MCF 10A (cell line): ENCODE data around the gene ACVR1C. TPM values are rescaled to one million over a fixed set of nuclear protein-coding genes. Genes with fewer than 3 reads are reported as not detected.

Experiments
- BruUV-seq: library from RNA; stranded (reverse); fragments of 400-500 nt; replicated peaks from 2 replicates; lab custom pipeline; 2021; lab: Mats Ljungman, UMichigan
- CTCF ChIA-PET: fragments of 300-600 bp; sonication (Branson Sonifier 250); formaldehyde crosslinking; extraction: SDS; loops from one replicate; lab custom pipeline; 2021; ENCODE audit warnings: antibody characterized with exemption, inconsistent platforms; lab: Yijun Ruan, JAX
- POLR2A ChIA-PET: fragments of 300-600, 350-650 bp; sonication (Branson Sonifier 250); formaldehyde crosslinking; extraction: SDS; loops from one replicate; lab custom pipeline; 2020; ENCODE audit warnings: antibody characterized with exemption, inconsistent platforms; lab: Yijun Ruan, JAX
- DNase-seq: peaks from one replicate; pipeline ENCODE4 v3.0.0-alpha.2; 2018; ENCODE audit not compliant: unreplicated experiment
- H3K27ac Mint-ChIP-seq: one replicate; pipeline ENCODE4 v1.8.0; 2022; ENCODE audit warnings: mild to moderate bottlenecking, low read depth, mixed read lengths; ENCODE audit not compliant: unreplicated experiment
- H3K27me3 Mint-ChIP-seq: one replicate; pipeline ENCODE4 v1.8.0; 2022; ENCODE audit warnings: mixed read lengths; ENCODE audit not compliant: insufficient read depth, unreplicated experiment
- H3K36me3 Mint-ChIP-seq: one replicate; pipeline ENCODE4 v1.8.0; 2022; ENCODE audit warnings: mild to moderate bottlenecking, moderate library complexity, mixed read lengths; ENCODE audit not compliant: insufficient read depth, unreplicated experiment
- H3K4me1 Mint-ChIP-seq: one replicate; pipeline ENCODE4 v1.8.0; 2022; ENCODE audit warnings: mixed read lengths; ENCODE audit not compliant: insufficient read depth, unreplicated experiment
- H3K4me3 Mint-ChIP-seq: one replicate; pipeline ENCODE4 v1.8.0; 2022; ENCODE audit warnings: mild to moderate bottlenecking, moderate library complexity, mixed read lengths; ENCODE audit not compliant: unreplicated experiment
- H3K9me3 Mint-ChIP-seq: one replicate; pipeline ENCODE4 v1.8.0; 2022; ENCODE audit warnings: mixed read lengths; ENCODE audit not compliant: unreplicated experiment
- intact Hi-C: fragments of 100-400 bp; cut with micrococcal nuclease; formaldehyde crosslinking; loops from 2 replicates; pipeline ENCODE4 v1.14.1; 2022
- total RNA-seq: library from RNA; stranded (reverse); gene quantifications from 2 replicates; pipeline ENCODE4 v1.2.3, GENCODE V29; 2022
- TF ChIP-seq, protein P1 (sequence below): fragments of 200-600 bp; IDR thresholded peaks from one replicate; pipeline ENCODE4 v1.8.0; 2022; ENCODE audit warnings: antibody characterized with exemption, mild to moderate bottlenecking; ENCODE audit not compliant: unreplicated experiment

Gene ACVR1C
- total RNA-seq, 1 experiment from 2014 or later = 0.12 TPM

DNA sequence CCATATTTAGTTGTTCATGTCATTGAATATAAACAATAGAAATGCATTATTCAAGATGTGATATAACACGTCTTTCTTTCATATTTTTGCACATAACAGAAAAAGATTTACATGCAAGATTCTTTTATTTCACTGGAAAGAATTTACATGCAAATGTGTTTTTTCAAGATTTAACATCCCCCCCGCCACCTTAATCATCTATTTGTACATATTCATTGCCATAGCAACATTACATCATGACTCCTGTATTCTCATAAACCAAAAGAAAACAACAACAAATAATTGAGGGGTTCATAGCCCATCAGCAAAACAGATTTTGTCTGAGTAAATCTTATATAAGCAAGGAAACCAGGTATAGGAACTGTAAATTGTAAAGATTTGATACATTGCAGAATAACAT, 3.2 kb upstream of the ACVR1C start:
- H3K27me3 Mint-ChIP-seq = no peaks in the 10 kb centered on the region

DNA sequence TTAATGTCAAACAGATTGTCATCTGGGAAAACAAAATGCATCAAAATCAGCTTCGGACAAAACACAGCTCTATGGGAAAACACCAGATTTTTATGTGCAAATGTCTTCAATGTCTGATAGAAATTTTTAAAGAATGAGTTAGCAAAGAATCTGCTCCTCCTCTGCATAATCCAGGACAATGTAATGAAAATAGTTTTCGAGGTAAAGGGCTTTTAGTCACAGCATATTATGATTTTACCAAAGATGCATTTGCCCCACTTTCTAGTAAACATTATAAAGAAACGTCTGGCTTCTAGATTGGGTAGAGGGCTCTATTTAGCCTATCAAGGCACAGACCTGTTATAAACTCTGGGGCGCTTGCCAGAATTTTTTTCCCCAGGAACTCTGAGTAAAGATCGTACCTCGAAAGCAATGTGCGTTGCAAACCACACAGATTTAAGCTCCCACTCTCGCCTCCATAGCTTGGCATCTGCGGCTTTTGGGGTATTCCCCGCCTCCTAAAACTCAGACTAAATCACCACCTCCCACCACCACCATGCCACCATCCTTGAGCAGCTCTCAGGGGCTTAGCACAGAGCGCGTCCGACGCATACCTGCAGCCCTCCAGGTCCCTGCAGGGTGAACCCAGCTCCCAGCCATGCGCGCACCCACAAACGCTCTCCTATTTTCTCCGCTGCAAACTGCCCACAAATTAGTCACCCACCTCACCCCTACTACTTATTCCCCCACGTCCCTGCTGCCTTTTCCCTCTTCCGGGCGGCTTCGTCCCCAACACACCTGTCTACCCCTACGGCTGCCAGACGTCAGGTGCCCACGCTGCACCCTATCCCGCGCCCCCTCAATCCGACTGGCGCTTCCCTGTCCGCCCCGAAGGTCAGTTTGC, 829 bp downstream of the ACVR1C start:
- H3K9me3 Mint-ChIP-seq = no peaks in the 10 kb centered on the region
- H3K36me3 Mint-ChIP-seq = no peaks in the 10 kb centered on the region
- no peaks in the 10 kb centered on the region for H3K4me1 Mint-ChIP-seq
- ChIA-PET POLR2A (interaction anchor here (0.6 kb wide), 1 partner anchor 64 kb away, joined by 3 read pairs; no protein-coding TSS in a partner anchor), CTCF (interaction anchor here (0.6 to 2.7 kb wide), 18 partner anchors 7 to 943 kb away, joined by 3 to 11 read pairs (median 4); no protein-coding TSS in a partner anchor)
- peak; percentile 3 for DNase-seq
- peak overlapping the region; percentile 72 for H3K4me3 Mint-ChIP-seq
- H3K27me3 Mint-ChIP-seq = peaks cover 11% of the 10 kb centered on the region
- TF ChIP-seq, protein P1, sequence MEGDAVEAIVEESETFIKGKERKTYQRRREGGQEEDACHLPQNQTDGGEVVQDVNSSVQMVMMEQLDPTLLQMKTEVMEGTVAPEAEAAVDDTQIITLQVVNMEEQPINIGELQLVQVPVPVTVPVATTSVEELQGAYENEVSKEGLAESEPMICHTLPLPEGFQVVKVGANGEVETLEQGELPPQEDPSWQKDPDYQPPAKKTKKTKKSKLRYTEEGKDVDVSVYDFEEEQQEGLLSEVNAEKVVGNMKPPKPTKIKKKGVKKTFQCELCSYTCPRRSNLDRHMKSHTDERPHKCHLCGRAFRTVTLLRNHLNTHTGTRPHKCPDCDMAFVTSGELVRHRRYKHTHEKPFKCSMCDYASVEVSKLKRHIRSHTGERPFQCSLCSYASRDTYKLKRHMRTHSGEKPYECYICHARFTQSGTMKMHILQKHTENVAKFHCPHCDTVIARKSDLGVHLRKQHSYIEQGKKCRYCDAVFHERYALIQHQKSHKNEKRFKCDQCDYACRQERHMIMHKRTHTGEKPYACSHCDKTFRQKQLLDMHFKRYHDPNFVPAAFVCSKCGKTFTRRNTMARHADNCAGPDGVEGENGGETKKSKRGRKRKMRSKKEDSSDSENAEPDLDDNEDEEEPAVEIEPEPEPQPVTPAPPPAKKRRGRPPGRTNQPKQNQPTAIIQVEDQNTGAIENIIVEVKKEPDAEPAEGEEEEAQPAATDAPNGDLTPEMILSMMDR = no peak
- no peak overlapping the region for H3K27ac Mint-ChIP-seq
- intact Hi-C loops = loop anchor here (10.0 kb wide), 1 partner anchor 387 kb away; no protein-coding TSS in a partner anchor
- BruUV-seq = no TSS peak

More for the DNA sequence above, 3.2 kb upstream of the ACVR1C start:
- H3K27ac Mint-ChIP-seq = no peak overlapping the region
- H3K9me3 Mint-ChIP-seq = no peaks in the 10 kb centered on the region
- no peaks in the 10 kb centered on the region for H3K4me1 Mint-ChIP-seq
- BruUV-seq = no TSS peak
- POLR2A ChIA-PET = no interaction called here
- no peak for DNase-seq
- H3K4me3 Mint-ChIP-seq = no peak overlapping the region
- CTCF ChIA-PET = interaction anchor here (0.6 to 1.3 kb wide), 3 partner anchors 11 to 142 kb away, joined by 3 to 4 read pairs (median 4); no protein-coding TSS in a partner anchor
- no peaks in the 10 kb centered on the region for H3K36me3 Mint-ChIP-seq
- intact Hi-C loops = loop anchor here (10.0 kb wide), 1 partner anchor 133 kb away; no protein-coding TSS in a partner anchor
- TF ChIP-seq, protein P1 = no peak

DNA sequence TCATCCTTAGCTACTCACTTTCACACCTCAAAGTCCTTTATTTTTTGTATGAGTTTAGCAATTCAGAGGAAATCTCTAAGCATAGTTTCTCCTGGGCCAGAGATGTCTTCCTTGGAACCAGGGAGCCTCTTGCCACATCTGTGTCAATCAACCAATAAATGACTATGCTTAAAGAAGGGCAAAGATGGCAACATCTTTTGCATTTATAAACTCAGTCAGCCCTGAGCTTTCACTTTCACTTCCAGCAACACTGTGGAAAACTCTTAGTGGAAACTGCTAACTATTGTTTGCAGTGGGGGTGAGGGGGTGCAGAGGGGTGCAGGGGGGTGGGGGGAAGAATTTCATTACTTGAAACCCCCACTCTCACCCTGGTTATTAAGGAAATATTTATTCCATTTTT, 3.4 kb downstream of the ACVR1C start:
- Mint-ChIP-seq H3K36me3 (no peaks in the 10 kb centered on the region), H3K4me3 (no peak overlapping the region), H3K9me3 (no peaks in the 10 kb centered on the region), H3K27me3 (peaks cover 11% of the 10 kb centered on the region), H3K27ac (no peak overlapping the region), H3K4me1 (no peaks in the 10 kb centered on the region)
- DNase-seq = peak; percentile 4
- ChIA-PET POLR2A (interaction anchor here (1.3 kb wide), 1 partner anchor 68 kb away, joined by 3 read pairs; no protein-coding TSS in a partner anchor), CTCF (interaction anchor here (1.0 kb wide), 1 partner anchor 22 kb away, joined by 3 read pairs; no protein-coding TSS in a partner anchor)
- no TSS peak for BruUV-seq
- TF ChIP-seq, protein P1 = no peak
- intact Hi-C loops = loop anchor here (10.0 kb wide), 1 partner anchor 390 kb away; no protein-coding TSS in a partner anchor

DNA sequence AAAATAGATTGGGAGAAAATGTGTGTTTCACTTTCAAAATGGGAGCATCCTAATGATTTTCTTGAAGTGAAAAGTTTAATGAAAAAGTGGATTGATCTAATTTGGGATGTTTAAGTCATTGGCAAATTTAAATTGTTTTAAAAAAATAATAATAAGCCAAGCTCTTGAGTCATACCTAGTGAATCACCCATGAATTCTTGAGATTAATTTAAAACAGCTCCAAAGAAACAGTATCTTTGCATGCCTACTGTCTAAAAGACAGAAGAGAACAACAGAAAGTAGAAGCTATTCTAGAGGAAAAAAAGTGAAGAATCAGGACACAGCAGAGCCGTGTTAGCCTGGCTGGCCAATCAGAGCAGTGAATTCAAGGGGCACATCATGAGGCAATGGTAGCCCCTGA, 7.7 kb downstream of the ACVR1C start:
- TF ChIP-seq, protein P1 = no peak
- intact Hi-C loops = loop anchor here (10.0 kb wide), 1 partner anchor 394 kb away; no protein-coding TSS in a partner anchor
- no peak for DNase-seq
- Mint-ChIP-seq H3K27me3 (peaks cover 11% of the 10 kb centered on the region), H3K4me3 (no peak overlapping the region), H3K36me3 (no peaks in the 10 kb centered on the region), H3K9me3 (no peaks in the 10 kb centered on the region), H3K27ac (no peak overlapping the region), H3K4me1 (no peaks in the 10 kb centered on the region)
- POLR2A ChIA-PET = no interaction called here
- CTCF ChIA-PET = interaction anchor here (0.9 to 1.6 kb wide), 2 partner anchors 8 to 319 kb away, joined by 4 to 6 read pairs; partner anchors contain the start of gene ACVR1C
- no TSS peak for BruUV-seq
